Measurements from ENCODE around the gene PUDP.
"Not testable (repeated sequence)": the region's sequence is repeated elsewhere in the genome, so short reads cannot be mapped to it uniquely, and the experiment has no call there.

The PUDP gene

DNA sequence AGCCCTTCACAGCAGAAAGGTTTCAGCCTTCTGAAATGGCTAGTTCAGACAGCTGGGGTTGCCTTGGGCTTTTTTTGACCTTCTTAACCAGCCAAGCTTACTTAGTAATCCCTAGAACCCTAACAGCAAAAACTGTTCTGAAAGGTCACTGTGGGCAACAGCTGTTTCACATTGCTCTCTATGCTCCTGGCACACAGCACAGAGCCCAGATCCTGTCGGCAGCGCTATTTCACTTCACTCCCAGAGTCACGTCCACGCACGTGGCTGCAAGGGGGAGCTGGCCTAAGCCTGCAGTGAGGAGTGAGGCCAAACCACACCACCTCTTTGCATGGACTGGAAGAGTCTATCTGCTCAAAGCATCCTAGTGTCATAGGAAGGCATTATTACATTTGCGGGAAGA lies 32.4 kb downstream of the PUDP start:
- in situ Hi-C loops (cut with HindIII; ENCODE audit: low pct_unique_long_range_greater_than_20kb, low sequenced_read_pairs), result no loop called here
- no peak for DNase-seq (ENCODE audit: low read depth in 1 of 2, low spot score in 1 of 2)
- no peak for TF ChIP-seq JUND (IDR thresholded peaks at IDR 0.05; ENCODE audit: low read depth)

GRCh38 chrX:7112071-7112470 lies 35.9 kb downstream of the PUDP start:
- DNase-seq (ENCODE audit: low read depth in 1 of 2, low spot score in 1 of 2), result no peak
- no peak for TF ChIP-seq JUND (IDR thresholded peaks at IDR 0.05; ENCODE audit: low read depth)
- in situ Hi-C loops (cut with HindIII; ENCODE audit: low pct_unique_long_range_greater_than_20kb, low sequenced_read_pairs), result no loop called here

DNA sequence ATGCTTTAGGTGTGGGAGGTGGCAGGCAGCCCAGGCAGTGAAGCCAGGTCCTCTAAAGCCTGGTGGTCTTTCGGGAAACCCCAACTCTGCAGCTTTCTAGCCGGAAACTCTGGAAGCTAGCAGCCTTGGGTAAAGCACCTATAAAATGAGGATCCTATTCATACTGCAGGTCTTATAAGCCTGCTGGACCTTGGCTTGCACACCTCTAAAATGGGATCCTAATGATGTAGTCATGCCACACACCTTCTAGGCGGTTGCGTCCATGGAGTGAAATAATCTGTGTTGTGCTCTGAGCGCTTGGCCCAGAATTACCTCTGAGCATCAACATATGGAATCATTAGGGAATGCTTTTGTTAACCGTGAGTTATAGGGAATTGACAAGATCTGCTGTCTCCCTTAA lies 36.4 kb downstream of the PUDP start:
- in situ Hi-C loops (cut with HindIII; ENCODE audit: low pct_unique_long_range_greater_than_20kb, low sequenced_read_pairs), result no loop called here
- DNase-seq (ENCODE audit: low read depth in 1 of 2, low spot score in 1 of 2), result no peak
- no peak for TF ChIP-seq JUND (IDR thresholded peaks at IDR 0.05; ENCODE audit: low read depth)

- in situ Hi-C loops (cut with HindIII; ENCODE audit: low pct_unique_long_range_greater_than_20kb, low sequenced_read_pairs), result no loop called here
- no peak for TF ChIP-seq JUND (IDR thresholded peaks at IDR 0.05; ENCODE audit: low read depth)
- DNase-seq (ENCODE audit: low read depth in 1 of 2, low spot score in 1 of 2), result no peak
Observed at GRCh38 chrX:7110821-7111276, 37.1 kb downstream of the PUDP start.

DNA sequence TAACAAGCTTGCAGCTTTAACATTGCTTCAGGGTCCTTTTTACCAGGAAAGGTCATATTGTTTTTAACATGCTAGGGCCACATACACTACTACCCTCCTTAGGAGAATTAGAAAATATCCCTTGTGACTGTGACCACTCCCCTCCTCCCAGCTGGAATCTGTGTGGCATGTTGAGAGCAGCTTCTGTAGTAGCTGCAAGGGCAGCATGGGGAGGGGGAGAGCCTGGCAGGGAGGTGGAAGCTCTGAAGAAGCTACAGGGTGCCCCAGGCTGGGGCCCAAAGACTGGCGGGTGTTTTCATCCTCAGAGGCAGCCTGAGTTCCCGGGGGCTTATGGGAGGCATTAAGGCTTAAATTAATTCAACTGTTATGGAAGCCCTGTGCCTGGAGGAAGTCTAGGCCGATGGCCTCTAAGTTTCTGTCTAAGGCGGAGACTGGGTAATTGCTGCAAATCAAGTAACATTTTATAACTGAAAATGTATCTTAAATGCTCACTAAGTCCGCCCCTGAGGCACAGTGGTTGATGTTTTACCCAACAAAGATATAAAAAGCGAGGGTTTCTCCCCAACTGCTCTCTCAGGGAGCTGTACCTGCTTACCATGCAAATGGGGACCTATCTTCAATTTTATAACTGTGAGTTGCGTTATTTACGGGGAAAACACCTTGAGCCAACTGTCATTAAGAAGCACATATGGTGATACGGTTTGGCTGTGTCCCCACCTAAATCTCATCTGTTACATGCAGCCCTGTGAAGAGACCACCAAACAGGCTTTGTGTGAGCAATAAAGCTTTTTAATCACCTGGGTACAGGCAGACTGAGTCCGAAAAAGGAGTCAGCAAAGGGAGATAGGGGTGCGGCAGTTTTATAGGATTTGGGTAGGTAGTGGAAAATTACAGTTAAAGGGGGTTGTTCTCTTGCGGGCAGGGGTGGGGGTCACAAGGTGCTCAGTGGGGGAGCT lies 37.8 kb downstream of the PUDP start:
- no peak for DNase-seq (ENCODE audit: low read depth in 1 of 2, low spot score in 1 of 2)
- TF ChIP-seq JUND (IDR thresholded peaks at IDR 0.05; ENCODE audit: low read depth), result no peak
- in situ Hi-C loops (cut with HindIII; ENCODE audit: low pct_unique_long_range_greater_than_20kb, low sequenced_read_pairs), result no loop called here

DNA sequence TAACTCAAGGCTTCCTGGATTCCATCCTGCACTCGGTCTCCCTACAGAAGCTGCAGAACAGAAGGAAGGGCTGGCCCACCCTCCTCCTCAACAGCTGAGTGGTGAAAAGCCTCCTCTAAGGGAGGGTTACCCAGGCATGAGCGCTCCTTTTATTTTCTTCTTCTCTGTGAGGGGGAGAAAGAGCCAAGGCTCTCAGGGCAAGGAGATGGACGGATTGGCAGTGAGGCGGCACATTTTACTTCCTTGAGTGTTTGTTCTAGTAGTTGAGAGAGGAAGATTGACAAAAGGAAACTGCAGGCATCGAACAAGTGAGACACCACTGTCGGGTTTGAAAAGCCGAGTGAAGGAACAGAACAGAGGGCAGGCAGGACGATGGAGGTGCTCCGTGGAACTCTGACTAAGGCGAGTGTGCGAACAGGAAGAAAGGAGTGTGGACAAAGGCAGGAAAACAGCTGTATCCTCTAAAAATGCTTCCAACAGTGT lies 38.9 kb downstream of the PUDP start:
- in situ Hi-C loops (cut with HindIII; ENCODE audit: low pct_unique_long_range_greater_than_20kb, low sequenced_read_pairs), result no loop called here
- DNase-seq (ENCODE audit: low read depth in 1 of 2, low spot score in 1 of 2), result peak in 1 of 2 experiments; percentile 10
- no peak for TF ChIP-seq JUND (IDR thresholded peaks at IDR 0.05; ENCODE audit: low read depth)

DNA sequence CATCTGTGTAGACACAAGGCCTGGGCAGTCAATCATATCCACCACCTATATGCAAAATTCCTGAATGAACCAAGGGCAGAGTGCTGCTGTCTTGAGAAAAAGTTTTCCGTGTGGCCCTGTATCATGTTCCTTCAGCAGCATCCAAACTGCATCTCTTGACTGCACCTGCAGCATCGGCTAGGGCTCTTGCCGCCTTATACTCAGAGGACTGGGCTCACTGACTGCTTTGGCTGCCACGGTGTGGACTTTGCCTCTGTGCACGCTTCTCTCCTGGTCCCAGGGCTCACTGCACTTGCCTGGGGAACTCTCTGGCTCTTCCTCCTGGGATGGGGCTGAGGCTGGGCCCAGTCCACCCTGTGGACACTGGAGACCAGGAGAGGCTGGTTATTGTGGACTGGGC lies 39.9 kb downstream of the PUDP start:
- DNase-seq (ENCODE audit: low read depth in 1 of 2, low spot score in 1 of 2), result no peak
- TF ChIP-seq JUND (IDR thresholded peaks at IDR 0.05; ENCODE audit: low read depth), result no peak
- in situ Hi-C loops (cut with HindIII; ENCODE audit: low pct_unique_long_range_greater_than_20kb, low sequenced_read_pairs), result no loop called here

DNA sequence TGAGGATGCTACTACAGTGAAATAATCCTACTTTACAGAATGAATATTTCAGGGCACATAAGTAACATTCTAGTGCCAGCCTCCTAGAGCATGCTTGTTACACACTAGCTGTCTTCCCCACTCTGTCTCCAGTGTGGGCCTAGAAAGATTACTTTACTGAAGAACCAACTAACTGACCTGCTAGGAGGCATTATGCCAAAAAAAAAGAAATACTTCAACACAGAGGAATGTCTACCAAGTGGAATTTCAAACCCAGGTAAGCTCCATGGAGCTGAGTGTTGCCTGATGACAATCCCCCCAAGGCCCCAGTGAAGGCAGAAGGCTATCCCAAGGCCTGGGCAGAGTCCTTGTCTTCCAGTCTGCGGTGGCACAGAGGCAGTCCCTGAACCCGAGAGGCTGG lies 41.3 kb downstream of the PUDP start:
- in situ Hi-C loops (cut with HindIII; ENCODE audit: low pct_unique_long_range_greater_than_20kb, low sequenced_read_pairs), result no loop called here
- no peak for TF ChIP-seq JUND (IDR thresholded peaks at IDR 0.05; ENCODE audit: low read depth)
- no peak for DNase-seq (ENCODE audit: low read depth in 1 of 2, low spot score in 1 of 2)

DNA sequence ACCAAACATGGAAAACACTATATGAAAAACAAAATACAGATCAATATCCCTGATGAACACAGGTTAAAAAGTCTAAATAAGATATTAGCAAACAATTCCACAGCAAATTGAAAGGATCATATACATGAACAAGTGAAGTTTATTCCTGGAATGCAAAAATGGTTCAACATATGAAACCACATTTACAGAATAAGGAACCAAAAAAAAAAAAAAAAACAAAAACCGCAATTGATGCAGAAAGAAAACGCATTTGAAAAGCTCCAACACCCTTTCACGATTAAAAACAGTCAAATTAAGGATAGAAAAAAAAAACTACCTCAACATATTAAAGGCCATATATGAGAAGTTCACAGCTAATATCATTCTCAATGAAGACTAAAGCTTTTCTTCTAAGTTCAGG lies 45.8 kb downstream of the PUDP start:
- no peak for DNase-seq (ENCODE audit: low read depth in 1 of 2, low spot score in 1 of 2)
- in situ Hi-C loops (cut with HindIII; ENCODE audit: low pct_unique_long_range_greater_than_20kb, low sequenced_read_pairs), result no loop called here
- no peak for TF ChIP-seq JUND (IDR thresholded peaks at IDR 0.05; ENCODE audit: low read depth)

DNA sequence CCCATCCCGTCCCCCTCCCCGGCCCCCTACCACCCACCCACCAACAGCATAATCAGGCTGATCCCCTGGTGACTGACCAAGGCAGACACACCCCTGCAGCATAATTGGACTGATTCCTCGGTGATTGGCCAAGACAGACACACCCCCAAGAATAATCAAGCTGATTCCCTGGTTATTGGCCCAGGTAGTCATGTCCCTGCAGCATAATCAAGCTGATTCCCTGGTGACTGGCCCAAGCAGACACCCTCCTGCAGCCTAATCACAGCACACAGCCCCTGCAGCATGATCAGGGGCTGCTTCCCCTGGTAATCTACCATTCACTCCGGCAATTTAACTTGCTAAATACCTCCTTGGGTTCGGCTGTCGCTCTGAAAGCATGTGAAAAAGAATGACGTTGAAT lies 47.9 kb downstream of the PUDP start:
- in situ Hi-C loops (cut with HindIII; ENCODE audit: low pct_unique_long_range_greater_than_20kb, low sequenced_read_pairs), result no loop called here
- DNase-seq (ENCODE audit: low read depth in 1 of 2, low spot score in 1 of 2), result no peak
- no peak for TF ChIP-seq JUND (IDR thresholded peaks at IDR 0.05; ENCODE audit: low read depth)

- in situ Hi-C loops (cut with HindIII; ENCODE audit: low pct_unique_long_range_greater_than_20kb, low sequenced_read_pairs); DNase-seq (ENCODE audit: low read depth in 1 of 2, low spot score in 1 of 2): not testable (repeated sequence)
Observed at GRCh38 chrX:7095657-7096056, 52.3 kb downstream of the PUDP start.

DNA sequence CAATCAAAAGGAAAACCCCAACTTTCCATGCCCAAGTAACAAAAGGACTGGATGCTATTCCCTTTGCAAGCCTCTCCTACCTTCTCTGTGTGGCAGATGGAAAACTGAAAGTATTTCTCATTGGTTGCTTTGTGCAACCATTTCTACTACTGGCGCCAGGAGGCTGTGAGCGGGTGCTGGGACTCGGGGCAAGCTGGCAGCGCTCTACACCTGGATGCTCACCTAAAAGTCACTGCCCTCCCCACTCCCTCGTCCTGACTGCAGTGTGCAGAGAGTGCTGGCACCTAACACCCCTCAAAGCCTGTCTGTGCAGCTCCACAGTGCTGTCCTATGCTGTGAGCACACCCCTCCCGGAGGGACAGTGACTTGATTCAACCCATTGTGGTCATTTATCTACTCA lies 54.6 kb downstream of the PUDP start:
- DNase-seq (ENCODE audit: low read depth in 1 of 2, low spot score in 1 of 2), result no peak
- TF ChIP-seq JUND (IDR thresholded peaks at IDR 0.05; ENCODE audit: low read depth), result no peak
- in situ Hi-C loops (cut with HindIII; ENCODE audit: low pct_unique_long_range_greater_than_20kb, low sequenced_read_pairs), result no loop called here

DNA sequence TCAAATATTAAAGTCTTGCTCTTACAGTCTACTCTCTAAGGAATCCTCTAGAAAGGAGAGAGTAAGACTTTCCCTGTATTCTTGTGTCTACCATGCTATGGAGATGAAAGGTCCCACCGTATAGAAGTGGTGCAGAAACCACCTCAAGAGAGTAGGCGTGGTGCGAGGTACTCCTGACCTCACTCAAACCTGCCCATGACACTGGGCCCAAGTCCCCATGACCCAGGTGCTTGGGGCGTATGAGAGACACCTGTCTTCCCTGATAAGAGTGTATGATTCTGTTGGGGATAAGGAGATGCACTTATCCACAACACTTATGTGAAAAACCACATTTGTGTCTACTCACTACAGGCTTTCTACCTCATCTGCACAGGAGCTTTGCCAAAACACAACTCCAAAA lies 55.4 kb downstream of the PUDP start:
- in situ Hi-C loops (cut with HindIII; ENCODE audit: low pct_unique_long_range_greater_than_20kb, low sequenced_read_pairs), result no loop called here
- DNase-seq (ENCODE audit: low read depth in 1 of 2, low spot score in 1 of 2), result no peak
- no peak for TF ChIP-seq JUND (IDR thresholded peaks at IDR 0.05; ENCODE audit: low read depth)
